ENCODE results near the gene RIMBP2.

RIMBP2 gene

DNA sequence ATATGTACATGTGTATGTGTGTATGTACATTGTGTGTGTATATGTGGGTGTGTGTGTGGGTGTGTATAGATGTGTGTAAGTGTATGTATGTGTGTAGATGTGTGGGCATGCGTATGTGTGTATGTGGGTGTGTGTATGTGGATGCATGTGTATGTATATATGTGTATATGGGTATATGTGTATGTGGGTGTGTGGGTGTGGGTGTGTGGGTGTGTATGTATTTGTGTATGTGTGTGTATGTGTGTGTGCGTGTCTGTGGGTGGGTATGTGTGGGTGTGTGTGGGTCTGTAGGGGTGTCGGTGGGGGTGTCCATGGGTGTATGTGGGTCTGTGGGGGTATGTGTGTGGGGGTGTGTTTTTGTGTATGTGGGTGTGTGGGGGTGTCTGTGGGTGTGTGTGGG lies 276.8 kb downstream of the RIMBP2 start:
- no peak overlapping the region for H3K27ac ChIP-seq (ENCODE audit: extremely low read depth, low read depth, low read length)
- no peaks in the 10 kb centered on the region for H3K36me3 ChIP-seq (ENCODE audit: control insufficient read depth in 2 of 2, insufficient read depth in 1 of 2, low read length in 2 of 2)
- H3K9me3 ChIP-seq (ENCODE audit: control insufficient read depth, insufficient read depth, low read depth, low read length), result no peaks in the 10 kb centered on the region
- TF ChIP-seq EGR2 (tag by site-specific recombination; IDR thresholded peaks at IDR 0.05; ENCODE audit: low read depth) (peak; percentile 85), OVOL3 (tag by site-specific recombination; IDR thresholded peaks at IDR 0.05) (no peak), ZFHX2 (tag by site-specific recombination; conservative IDR thresholded peaks at IDR 0.05) (peak; percentile 77)
- ChIA-PET POLR2A (no interaction called here), CTCF (no interaction called here)
- no peaks in the 10 kb centered on the region for H3K4me1 ChIP-seq (ENCODE audit: control insufficient read depth, insufficient read depth, low read length)
- no peak overlapping the region for H3K4me3 ChIP-seq (ENCODE audit: low read depth, low read length)

DNA sequence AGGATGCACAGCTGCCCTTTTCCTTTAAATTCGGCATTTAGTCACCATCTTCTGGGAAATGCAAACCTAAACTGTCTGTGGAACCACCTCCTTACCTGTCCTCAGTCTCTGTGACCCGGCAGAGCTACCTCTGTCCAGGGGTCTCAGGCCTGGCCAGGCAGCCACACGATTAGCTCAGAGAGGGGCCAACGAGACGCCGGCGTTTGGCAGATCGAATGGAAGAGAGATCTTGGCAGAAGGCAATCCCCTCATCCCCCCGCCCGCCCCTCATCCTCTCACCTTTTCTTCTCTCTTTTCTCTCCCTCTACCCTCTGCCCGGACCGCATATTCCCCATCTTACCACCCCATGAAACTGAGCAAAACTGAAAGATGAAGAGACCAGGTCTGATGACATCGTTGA lies 277.4 kb downstream of the RIMBP2 start:
- TF ChIP-seq ZFP41 (tag by site-specific recombination; IDR thresholded peaks at IDR 0.05; ENCODE audit: borderline replicate concordance) (no peak), GFI1B (tag by site-specific recombination; IDR thresholded peaks at IDR 0.05) (no peak), ZNF266 (tag by site-specific recombination; IDR thresholded peaks at IDR 0.05; ENCODE audit: low read depth) (no peak), ZNF133 (tag by site-specific recombination; IDR thresholded peaks at IDR 0.05) (no peak), HOXA7 (CRISPR knock-in tag; IDR thresholded peaks at IDR 0.05; ENCODE audit: borderline replicate concordance) (no peak), TRIM28 (IDR thresholded peaks at IDR 0.05; ENCODE audit: borderline replicate concordance, low read length) (no peak), ZNF184 (tag by site-specific recombination; IDR thresholded peaks at IDR 0.05) (no peak), ZNF354C (tag by site-specific recombination; IDR thresholded peaks at IDR 0.05; ENCODE audit: borderline replicate concordance, low read depth) (no peak), ZNF76 (tag by site-specific recombination; IDR thresholded peaks at IDR 0.05; ENCODE audit: borderline replicate concordance, low read depth) (no peak), YY2 (tag by site-specific recombination; IDR thresholded peaks at IDR 0.05) (no peak), ZNF830 (tag by site-specific recombination; IDR thresholded peaks at IDR 0.05; ENCODE audit: low read depth) (no peak), HOXC10 (CRISPR knock-in tag; IDR thresholded peaks at IDR 0.05) (no peak), ZNF664 (tag by site-specific recombination; IDR thresholded peaks at IDR 0.05) (no peak), ZBTB21 (tag by site-specific recombination; IDR thresholded peaks at IDR 0.05) (no peak), KLF9 (tag by site-specific recombination; IDR thresholded peaks at IDR 0.05; ENCODE audit: low read depth) (no peak), ZBTB1 (tag by site-specific recombination; IDR thresholded peaks at IDR 0.05) (no peak)
- TF ChIP-seq, protein P1, sequence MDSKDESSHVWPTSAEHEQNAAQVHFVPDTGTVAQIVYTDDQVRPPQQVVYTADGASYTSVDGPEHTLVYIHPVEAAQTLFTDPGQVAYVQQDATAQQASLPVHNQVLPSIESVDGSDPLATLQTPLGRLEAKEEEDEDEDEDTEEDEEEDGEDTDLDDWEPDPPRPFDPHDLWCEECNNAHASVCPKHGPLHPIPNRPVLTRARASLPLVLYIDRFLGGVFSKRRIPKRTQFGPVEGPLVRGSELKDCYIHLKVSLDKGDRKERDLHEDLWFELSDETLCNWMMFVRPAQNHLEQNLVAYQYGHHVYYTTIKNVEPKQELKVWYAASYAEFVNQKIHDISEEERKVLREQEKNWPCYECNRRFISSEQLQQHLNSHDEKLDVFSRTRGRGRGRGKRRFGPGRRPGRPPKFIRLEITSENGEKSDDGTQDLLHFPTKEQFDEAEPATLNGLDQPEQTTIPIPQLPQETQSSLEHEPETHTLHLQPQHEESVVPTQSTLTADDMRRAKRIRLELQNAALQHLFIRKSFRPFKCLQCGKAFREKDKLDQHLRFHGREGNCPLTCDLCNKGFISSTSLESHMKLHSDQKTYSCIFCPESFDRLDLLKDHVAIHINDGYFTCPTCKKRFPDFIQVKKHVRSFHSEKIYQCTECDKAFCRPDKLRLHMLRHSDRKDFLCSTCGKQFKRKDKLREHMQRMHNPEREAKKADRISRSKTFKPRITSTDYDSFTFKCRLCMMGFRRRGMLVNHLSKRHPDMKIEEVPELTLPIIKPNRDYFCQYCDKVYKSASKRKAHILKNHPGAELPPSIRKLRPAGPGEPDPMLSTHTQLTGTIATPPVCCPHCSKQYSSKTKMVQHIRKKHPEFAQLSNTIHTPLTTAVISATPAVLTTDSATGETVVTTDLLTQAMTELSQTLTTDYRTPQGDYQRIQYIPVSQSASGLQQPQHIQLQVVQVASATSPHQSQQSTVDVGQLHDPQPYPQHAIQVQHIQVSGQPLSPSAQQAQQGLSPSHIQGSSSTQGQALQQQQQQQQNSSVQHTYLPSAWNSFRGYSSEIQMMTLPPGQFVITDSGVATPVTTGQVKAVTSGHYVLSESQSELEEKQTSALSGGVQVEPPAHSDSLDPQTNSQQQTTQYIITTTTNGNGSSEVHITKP (tag by site-specific recombination; IDR thresholded peaks at IDR 0.05), result no peak
- no peaks in the 10 kb centered on the region for H3K4me1 ChIP-seq (ENCODE audit: control insufficient read depth, insufficient read depth, low read length)
- POLR2A ChIA-PET, result no interaction called here
- no peaks in the 10 kb centered on the region for H3K36me3 ChIP-seq (ENCODE audit: control insufficient read depth in 2 of 2, insufficient read depth in 1 of 2, low read length in 2 of 2)
- no peaks in the 10 kb centered on the region for H3K9me3 ChIP-seq (ENCODE audit: control insufficient read depth, insufficient read depth, low read depth, low read length)
- no peak overlapping the region for H3K4me3 ChIP-seq (ENCODE audit: low read depth, low read length)
- CTCF ChIA-PET, result interaction anchor here (0.5 kb wide), 1 partner anchor 452 kb away, joined by 3 read pairs; no protein-coding TSS in a partner anchor
- no peak overlapping the region for H3K27ac ChIP-seq (ENCODE audit: extremely low read depth, low read depth, low read length)

DNA sequence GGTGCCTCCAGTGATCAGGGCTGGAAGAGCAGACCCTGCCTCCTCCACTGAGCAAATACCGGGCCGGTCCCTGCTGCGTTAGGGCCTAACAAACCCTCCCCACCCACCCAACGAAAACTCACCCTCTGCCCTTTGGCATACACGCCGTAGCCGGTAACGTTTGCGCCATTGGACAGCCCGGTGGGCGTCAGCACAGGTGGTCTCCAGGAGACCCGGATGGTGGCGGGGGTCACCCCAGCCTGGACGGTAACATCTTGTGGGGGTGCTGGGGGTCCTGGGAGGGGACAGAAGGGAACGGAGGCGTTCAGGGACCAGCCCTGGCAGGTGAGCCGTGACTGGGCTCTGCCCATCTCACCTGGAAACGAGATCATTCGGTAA lies 277.9 kb downstream of the RIMBP2 start:
- H3K4me1 ChIP-seq (ENCODE audit: control insufficient read depth, insufficient read depth, low read length), result no peaks in the 10 kb centered on the region
- no peaks in the 10 kb centered on the region for H3K36me3 ChIP-seq (ENCODE audit: control insufficient read depth in 2 of 2, insufficient read depth in 1 of 2, low read length in 2 of 2)
- H3K4me3 ChIP-seq (ENCODE audit: low read depth, low read length), result no peak overlapping the region
- no peaks in the 10 kb centered on the region for H3K9me3 ChIP-seq (ENCODE audit: control insufficient read depth, insufficient read depth, low read depth, low read length)
- POLR2A ChIA-PET, result no interaction called here
- CTCF ChIA-PET, result interaction anchor here (0.5 kb wide), 1 partner anchor 452 kb away, joined by 3 read pairs; no protein-coding TSS in a partner anchor
- H3K27ac ChIP-seq (ENCODE audit: extremely low read depth, low read depth, low read length), result no peak overlapping the region
- no peak for TF ChIP-seq YY1 (tag by site-specific recombination; IDR thresholded peaks at IDR 0.05)
- no peak for TF ChIP-seq KLF7 (tag by site-specific recombination; IDR thresholded peaks at IDR 0.05; ENCODE audit: borderline replicate concordance)
- TF ChIP-seq HOXC10 (CRISPR knock-in tag; IDR thresholded peaks at IDR 0.05), result no peak
- TF ChIP-seq, protein P2, sequence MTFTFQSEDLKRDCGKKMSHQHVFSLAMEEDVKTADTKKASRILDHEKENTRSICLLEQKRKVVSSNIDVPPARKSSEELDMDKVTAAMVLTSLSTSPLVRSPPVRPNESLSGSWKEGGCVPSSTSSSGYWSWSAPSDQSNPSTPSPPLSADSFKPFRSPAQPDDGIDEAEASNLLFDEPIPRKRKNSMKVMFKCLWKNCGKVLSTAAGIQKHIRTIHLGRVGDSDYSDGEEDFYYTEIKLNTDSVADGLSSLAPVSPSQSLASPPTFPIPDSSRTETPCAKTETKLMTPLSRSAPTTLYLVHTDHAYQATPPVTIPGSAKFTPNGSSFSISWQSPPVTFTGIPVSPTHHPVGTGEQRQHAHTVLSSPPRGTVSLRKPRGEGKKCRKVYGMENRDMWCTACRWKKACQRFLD (tag by site-specific recombination; IDR thresholded peaks at IDR 0.05), result no peak
- TF ChIP-seq ZNF37A (tag by site-specific recombination; IDR thresholded peaks at IDR 0.05), result no peak
- TF ChIP-seq, protein P3, sequence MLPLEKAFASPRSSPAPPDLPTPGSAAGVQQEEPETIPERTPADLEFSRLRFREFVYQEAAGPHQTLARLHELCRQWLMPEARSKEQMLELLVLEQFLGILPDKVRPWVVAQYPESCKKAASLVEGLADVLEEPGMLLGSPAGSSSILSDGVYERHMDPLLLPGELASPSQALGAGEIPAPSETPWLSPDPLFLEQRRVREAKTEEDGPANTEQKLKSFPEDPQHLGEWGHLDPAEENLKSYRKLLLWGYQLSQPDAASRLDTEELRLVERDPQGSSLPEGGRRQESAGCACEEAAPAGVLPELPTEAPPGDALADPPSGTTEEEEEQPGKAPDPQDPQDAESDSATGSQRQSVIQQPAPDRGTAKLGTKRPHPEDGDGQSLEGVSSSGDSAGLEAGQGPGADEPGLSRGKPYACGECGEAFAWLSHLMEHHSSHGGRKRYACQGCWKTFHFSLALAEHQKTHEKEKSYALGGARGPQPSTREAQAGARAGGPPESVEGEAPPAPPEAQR (tag by site-specific recombination; IDR thresholded peaks at IDR 0.05), result no peak

All from HEK293 (cell line).